Left cardiac atrium (tissue), 4 donors: ENCODE results near the gene UGCG. TPM values are rescaled to one million over a fixed set of nuclear protein-coding genes. Genes with fewer than 3 reads are reported as not detected.
A peak's percentile ranks its signal among the peaks of the same experiment; 100 is the strongest.
"Not testable (repeated sequence)": the region's sequence is repeated elsewhere in the genome, so short reads cannot be mapped to it uniquely, and the experiment has no call there.

Experiments
- ATAC-seq, 2 donors: fragments of 200-7000 bp; cut with Tn5 transposase; one replicate each; pipeline ENCODE4 v1.9.1; 2020; ENCODE audit warnings: mild to moderate bottlenecking in 2 of 2, moderate library complexity in 2 of 2
- DNase-seq: peaks from one replicate; pipeline ENCODE4 v3.0.0-alpha.2; 2020
- intact Hi-C, 2 donors: fragments of 100-400 bp; cut with DNase I; formaldehyde crosslinking; loops; one replicate each; pipeline versions ENCODE4 v1.14.1 to v1.15.1; 2022 to 2023
- total RNA-seq, 2 donors: library from RNA; stranded (reverse); fragmentation: NEBNext Ultra II Directional; extraction: Animal tissue kit (Norgen Biotek cat#: 25700); gene quantifications; one replicate each; pipeline ENCODE4 v1.2.1, GENCODE V29; 2021
- donor health status: DM: no; HTN: yes; CAD: no.
- donor health status: DM: no; HTN: yes; CAD: no; lungs with severe emphysema.
- donor health status: DM: yes; HTN: yes; CAD: no.
- donor health status: Dilated cardiomyopathy.

The UGCG gene
- total RNA-seq, 2 donors from 2014 or later, result 12.7 to 21.1 TPM

DNA sequence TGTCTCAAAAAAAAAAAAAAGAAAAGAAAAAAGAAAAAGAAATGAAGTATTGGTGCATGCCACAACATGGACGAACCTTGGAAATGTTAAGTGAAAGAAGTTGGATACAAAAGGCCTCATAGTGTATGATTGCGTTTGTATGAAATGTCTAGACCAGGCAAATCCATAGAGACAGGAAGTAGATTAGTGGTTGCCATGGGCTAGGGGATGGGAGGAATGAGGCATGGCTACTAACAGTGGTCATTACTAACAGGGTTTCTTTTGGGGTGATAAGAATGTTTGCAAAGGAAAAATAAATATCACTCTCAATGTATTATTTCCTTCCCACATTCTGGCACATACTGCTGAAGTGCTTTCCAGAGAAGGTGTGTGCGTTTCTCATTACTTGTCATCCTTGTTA is 44.1 kb downstream of the UGCG start:
- intact Hi-C loops, result no loop called here
- no peak for DNase-seq
- no peak for ATAC-seq

GRCh38 chr9:111943200-111943599 is 46.6 kb downstream of the UGCG start:
- intact Hi-C loops, result no loop called here
- ATAC-seq, result no peak
- DNase-seq, result no peak

DNA sequence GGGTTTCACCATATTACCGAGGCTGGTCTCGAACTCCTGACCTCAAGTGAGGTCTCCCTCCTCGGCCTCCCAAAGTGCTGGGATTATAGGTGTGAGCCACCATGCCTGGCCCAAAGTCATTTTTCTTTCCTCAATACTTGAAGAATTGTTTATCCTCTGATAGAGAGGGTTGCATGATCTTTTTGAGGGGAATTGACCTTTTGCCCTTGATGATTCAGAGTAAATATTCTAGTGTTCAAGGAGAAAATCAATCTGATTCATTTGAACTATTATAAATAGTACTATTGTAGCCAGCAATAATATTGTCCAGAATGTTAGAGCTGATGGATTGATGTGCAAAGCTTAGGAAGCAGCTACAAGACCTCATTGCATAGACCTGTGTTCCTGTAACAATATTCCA is 47.1 kb downstream of the UGCG start:
- ATAC-seq (no peak), DNase-seq (no peak)
- intact Hi-C loops, result no loop called here

DNA sequence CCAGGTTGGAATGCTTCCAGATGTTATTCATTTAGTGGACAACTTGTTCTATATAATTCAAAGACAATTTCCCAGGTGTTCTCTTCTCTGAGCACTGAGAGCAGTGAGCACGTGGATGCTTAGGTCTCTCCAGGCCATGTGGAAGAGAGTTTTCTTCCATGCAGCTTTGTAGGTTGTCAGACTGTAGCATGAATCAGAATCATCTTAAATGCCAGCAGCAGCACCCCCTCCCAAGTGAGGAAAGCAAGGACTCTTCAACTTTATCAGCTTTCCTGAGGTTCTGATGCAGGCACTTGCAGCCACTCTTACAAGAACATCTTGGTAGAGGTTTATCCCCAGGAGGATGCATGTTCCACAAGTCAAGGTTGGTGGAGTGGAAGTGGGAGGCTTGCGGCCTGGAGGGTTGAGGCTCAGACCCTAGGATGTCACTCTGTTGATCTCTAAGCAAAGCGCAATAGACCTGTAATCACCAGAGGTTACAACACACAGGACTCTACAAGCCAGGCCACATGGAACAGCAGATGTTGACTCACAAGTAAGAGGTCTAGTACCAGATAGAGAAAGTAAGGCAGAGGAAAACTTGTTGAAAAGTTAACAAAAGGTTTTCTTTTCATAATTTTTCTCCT is 47.7 kb downstream of the UGCG start:
- intact Hi-C loops, result no loop called here
- ATAC-seq, result no peak

DNA sequence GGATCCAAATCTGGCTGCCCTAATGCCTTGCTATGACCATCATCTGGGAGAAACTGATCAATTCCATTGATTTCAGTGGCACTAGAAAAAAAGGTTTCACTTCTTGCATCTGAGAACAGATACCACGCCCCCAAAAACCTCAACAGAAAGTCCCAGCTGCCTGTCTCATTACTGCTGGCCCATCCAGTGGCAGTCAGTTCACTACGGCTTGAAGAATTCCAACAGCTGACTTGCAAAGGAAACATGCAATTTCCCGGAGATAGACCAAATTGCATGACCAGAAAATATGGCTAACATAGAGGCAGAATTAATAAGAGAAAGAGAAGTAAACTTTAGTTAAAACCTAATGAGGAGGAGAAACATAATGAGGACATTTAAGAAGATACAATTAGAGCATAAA is 48.6 kb downstream of the UGCG start:
- no peak for ATAC-seq

More for the DNA sequence above, 47.7 kb downstream of the UGCG start:
- DNase-seq, result no peak

DNA sequence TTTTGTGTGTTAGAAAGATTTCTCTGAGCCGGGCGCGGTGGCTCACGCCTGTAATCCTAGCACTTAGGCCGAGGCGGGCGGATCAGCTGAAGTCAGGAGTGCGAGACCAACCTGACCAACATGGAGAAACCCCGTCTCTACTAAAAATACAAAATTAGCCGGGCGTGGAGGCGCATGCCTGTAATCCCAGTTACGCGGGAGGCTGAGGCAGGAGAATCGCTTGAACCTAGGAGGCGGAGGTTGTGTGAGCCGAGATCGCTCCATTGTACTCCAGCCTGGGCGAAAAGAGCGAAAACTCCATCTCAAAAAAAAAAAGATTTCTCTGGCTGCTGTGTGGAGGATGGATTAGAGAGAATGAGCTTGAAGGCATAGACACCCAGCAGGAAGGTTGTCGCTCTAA is 51.5 kb downstream of the UGCG start:
- intact Hi-C loops, DNase-seq, ATAC-seq: not testable (repeated sequence)

More for the DNA sequence above, 48.6 kb downstream of the UGCG start:
- no peak for DNase-seq
- intact Hi-C loops, result no loop called here

DNA sequence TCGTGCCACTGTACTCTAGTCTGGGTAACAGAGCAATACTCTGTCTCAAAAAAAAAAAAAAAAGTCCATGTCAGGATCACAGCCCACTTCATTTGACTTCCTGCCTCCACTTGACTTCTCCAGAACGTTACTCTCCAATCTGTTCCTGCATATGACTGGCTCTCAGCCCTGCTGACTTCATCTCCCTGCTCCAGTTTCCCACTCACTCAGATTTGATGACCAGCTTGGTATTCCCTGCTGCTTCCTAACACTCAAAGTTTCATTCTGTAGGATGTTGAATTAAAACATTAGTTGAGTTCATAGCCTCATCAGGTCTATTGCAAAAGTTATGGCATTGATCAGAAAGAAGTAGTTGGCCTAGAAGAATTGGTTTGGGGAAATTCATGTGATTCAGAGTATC is 52.3 kb downstream of the UGCG start:
- intact Hi-C loops, result no loop called here
- ATAC-seq (no peak), DNase-seq (no peak)

DNA sequence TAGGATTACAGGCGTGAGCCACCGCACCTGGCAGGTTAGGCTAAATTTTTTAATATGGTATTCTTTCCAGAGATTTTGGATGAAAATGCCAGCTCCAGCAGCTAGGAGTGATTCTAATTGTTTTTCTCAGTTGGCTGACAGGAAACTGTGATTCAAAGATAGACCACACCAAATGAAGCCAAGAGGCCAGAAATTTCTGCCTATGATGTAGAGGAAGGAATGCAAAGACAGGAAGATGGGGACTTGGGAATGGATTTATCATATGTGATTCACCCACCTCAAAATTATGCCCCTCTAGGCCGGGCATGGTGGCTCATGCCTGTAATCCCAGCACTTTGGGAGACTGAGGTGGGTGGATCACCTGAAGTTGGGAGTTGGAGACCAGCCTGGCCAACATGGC is 53.3 kb downstream of the UGCG start:
- intact Hi-C loops, result no loop called here
- DNase-seq, result no peak
- ATAC-seq, result no peak

GRCh38 chr9:111952559-111952958 is 55.9 kb downstream of the UGCG start:
- DNase-seq, result no peak
- intact Hi-C loops, result no loop called here
- ATAC-seq, result no peak

GRCh38 chr9:111953444-111953843 is 56.8 kb downstream of the UGCG start:
- peak in 1 of 2 donors; percentile 34 for ATAC-seq
- intact Hi-C loops, result no loop called here

DNA sequence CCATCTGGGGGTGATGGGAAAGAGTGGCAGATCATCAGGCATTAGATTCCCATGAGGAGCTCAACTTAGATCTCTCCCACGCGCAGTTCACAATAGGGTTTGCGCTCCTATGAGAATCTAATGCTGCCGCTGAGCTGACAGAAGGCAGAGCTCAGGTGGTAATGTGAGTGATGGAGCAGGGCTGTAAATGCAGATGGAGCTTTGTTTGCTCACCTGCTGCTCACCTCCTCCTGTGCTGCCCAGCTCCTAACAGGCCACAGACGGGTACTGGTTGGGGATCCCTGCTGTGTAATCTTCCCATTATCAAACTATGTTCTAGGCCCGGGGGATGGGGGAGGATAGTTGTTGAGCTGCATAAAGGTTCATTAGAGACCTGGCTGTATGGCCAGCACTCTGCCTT is 58.4 kb downstream of the UGCG start:
- ATAC-seq (no peak), DNase-seq (no peak)
- intact Hi-C loops, result no loop called here

More at GRCh38 chr9:111953444-111953843, 56.8 kb downstream of the UGCG start:
- no peak for DNase-seq

GRCh38 chr9:111957856-111958631 is 61.4 kb downstream of the UGCG start:
- intact Hi-C loops, result no loop called here
- ATAC-seq (peak; percentile 87 to 91), DNase-seq (peak; percentile 28)

- DNase-seq (peak; percentile 41), ATAC-seq (peak in 1 of 2 donors; percentile 77)
- intact Hi-C loops, result no loop called here
These were observed 63.1 kb downstream of the UGCG start for GRCh38 chr9:111959468-111960359.

- intact Hi-C loops, ATAC-seq, DNase-seq: not testable (repeated sequence)
These were observed 63.9 kb downstream of the UGCG start for GRCh38 chr9:111960485-111960884.

DNA sequence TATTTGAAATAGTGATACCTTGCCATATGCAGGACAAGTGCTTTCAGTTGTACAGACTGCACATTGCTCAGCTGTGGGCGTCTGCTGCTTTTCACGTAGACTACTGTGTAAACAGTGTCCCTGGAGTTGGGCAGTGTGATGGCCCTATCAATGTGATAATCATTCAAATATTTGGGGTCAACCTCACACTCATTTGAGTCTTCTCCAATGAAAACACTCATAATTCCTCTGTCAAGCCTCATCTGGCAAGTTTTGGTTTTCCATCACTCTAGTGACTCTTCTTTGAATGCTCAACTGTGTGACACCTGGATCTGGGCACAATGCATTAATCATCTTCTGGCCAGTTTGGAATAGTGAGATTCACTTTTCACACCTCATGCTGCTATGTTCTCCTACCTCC is 64.4 kb downstream of the UGCG start:
- no peak for DNase-seq
- intact Hi-C loops, result no loop called here

DNA sequence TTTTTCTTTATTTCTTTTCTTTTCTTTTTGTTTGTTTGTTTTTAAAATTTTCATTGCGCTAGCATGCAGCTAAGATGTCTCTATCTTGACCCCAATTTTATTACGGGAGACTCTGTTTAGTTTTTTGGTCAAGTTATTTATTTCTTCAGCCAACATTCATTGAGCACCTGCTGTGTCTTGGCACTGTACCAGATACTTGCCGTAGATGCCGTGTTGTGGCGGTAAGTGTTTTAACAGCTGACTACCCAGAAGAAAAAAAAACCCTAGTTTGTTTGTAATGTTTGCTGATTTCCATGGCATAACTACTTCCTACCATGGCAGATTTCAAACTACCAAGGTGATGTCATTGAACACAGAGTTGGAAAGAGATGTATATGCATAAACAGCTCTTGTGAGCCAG is 65.0 kb downstream of the UGCG start:
- no peak for ATAC-seq
- no peak for DNase-seq
- intact Hi-C loops, result no loop called here

More for the DNA sequence above, 64.4 kb downstream of the UGCG start:
- ATAC-seq, result no peak

GRCh38 chr9:111962021-111962420 is 65.4 kb downstream of the UGCG start:
- no peak for ATAC-seq
- no peak for DNase-seq
- intact Hi-C loops, result no loop called here

DNA sequence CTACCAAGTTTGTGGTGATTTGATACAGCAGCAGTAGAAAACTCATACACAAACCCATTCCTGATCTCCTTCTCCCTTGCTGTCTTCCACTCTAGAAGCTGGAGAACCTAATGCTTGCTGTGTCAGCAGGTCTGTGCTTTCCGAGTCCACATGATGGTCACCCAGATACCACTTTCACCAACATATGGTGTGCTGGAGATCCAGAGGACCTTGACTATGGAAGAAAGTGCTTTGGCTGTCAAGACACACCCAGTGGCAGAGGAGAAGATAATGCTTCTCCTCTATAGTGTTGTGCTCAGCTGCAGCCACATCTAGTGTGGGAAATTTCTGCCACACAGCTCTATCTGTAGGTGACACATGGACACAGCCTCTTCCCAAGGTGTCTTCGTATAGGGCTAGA is 67.4 kb downstream of the UGCG start:
- intact Hi-C loops, result no loop called here
- ATAC-seq (no peak), DNase-seq (no peak)

DNA sequence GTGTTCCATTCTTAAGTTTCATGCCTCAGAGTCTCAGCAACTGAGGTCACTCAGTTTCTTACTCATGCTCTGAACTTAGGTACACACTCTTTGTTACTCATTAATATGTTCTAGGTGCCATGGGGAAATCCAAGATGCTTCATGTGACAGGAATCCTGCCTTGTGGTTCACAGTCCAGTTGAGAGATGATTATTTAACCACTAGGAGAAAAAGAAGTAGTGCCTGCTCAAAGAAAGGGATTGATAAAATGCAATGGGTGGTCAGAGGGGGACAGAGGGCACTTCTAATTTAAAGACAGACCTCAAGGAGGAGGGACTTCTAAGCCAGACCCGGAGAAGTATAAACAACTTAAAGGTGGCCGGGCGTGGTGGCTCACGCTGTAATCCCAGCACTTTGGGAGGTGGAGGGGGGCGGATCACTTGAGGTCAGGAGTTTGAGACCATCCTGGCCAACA is 69.0 kb downstream of the UGCG start:
- no peak for ATAC-seq
- intact Hi-C loops, result no loop called here
- DNase-seq, result no peak
